Ovary (tissue), 9 donors: ENCODE results near the gene CARD6. TPM values are rescaled to one million over a fixed set of nuclear protein-coding genes. Genes with fewer than 3 reads are reported as not detected.

Experiments used
- DNase-seq, 5 donors: peaks; one replicate each; pipeline ENCODE4 v3.0.0-alpha.2; 2019 to 2020
- H3K27ac ChIP-seq, 2 donors: fragments of 200-600 bp; one replicate each; pipeline versions ENCODE4 v1.5.1 to v1.8.0; 2019 to 2022
- H3K27me3 ChIP-seq: fragments of 200-600 bp; one replicate; pipeline ENCODE4 v1.8.0; 2022
- H3K36me3 ChIP-seq: fragments of 200-600 bp; sonication (generic); one replicate; pipeline ENCODE4 v1.5.1; 2019
- H3K4me1 ChIP-seq: one replicate; pipeline ENCODE4 v1.8.1; 2013; ENCODE audit warnings: mild to moderate bottlenecking, moderate library complexity; ENCODE audit not compliant: insufficient read depth
- H3K4me3 ChIP-seq: fragments of 200-600 bp; sonication (generic); one replicate; pipeline ENCODE4 v1.5.1; 2017
- H3K9me3 ChIP-seq, 2 donors: fragments of 200-600 bp in 1 of 2; sonication (generic) in 1 of 2; one replicate each; pipeline versions ENCODE4 v1.5.1 to v1.8.1; 2013 to 2019; ENCODE audit warnings: mild to moderate bottlenecking in 1 of 2, moderate library complexity in 1 of 2
- EP300 ChIP-seq: sonication (generic); formaldehyde crosslinking; IDR thresholded peaks from one replicate; pipeline ENCODE4 v1.6.1; 2017; ENCODE audit warnings: antibody characterized with exemption
- POLR2A ChIP-seq: fragments of 450-650 bp; IDR thresholded peaks from one replicate; pipeline ENCODE4 v1.6.1; 2017; ENCODE audit warnings: antibody characterized with exemption, mild to moderate bottlenecking, moderate library complexity
- WGBS, 3 donors: extraction: QIAGEN DNeasy Blood & Tissue Kit in 1 of 3; methylation state at CpG; one replicate each; pipeline versions ENCODE4 v1.1.5 to v1.1.7; 2013 to 2017; 5-methylcytosine and 5-hydroxymethylcytosine counted together
- intact Hi-C, 4 donors: fragments of 100-400 bp; cut with DNase I; formaldehyde crosslinking; loops; one replicate each; pipeline versions ENCODE4 v1.11.0 to v1.15.1; 2022 to 2023
- polyA plus RNA-seq, 2 donors: library from polyadenylated mRNA; stranded (reverse); fragments of 200-250 nt in 1 of 2; fragments of 350-450 nt in 1 of 2; fragmentation: Illumina TruSeq in 1 of 2; extraction: RNeasy Lipid Tissue Mini Kit (QIAGEN cat#74804) in 1 of 2; gene quantifications; one replicate each; pipeline ENCODE4 v1.2.3, GENCODE V29; 2013 to 2014
- total RNA-seq, 7 donors: library from RNA; depleted of rRNA in 2 of 7; stranded (reverse); fragments of >200 nt in 2 of 7; fragmentation: NEBNext Ultra II Directional in 3 of 7; extraction: Animal tissue kit (Norgen Biotek cat#: 25700) in 3 of 7; gene quantifications; one replicate each; pipeline versions ENCODE4 v1.1.0 to v1.2.4, GENCODE V29; 2016 to 2023
- TF ChIP-seq, protein P1 (sequence below), 3 donors: fragments of 450-650 bp in 2 of 3; fragments of 200-600 bp in 1 of 3; IDR thresholded peaks; one replicate each; pipeline versions ENCODE4 v1.5.1 to v1.8.0; 2016 to 2022; ENCODE audit warnings: antibody characterized with exemption in 3 of 3, mild to moderate bottlenecking in 1 of 3
- donor health status: DM: no; HTN: no; CAD: no; lungs with moderate emphysema.
- donor health status: DM: no; HTN: no; CAD: no.
- donor health status: Bipolar disorder and iron deficiency.
- donor health status: DM: yes; HTN: yes; CAD: no.
- donor health status: DM: no; HTN: no; CAD: no.
- donor health status: DM: yes; HTN: yes; CAD: no.

Gene CARD6
- total and polyA plus RNA-seq, 9 donors, result 2.0 to 9.4 (median 5.2) TPM

DNA sequence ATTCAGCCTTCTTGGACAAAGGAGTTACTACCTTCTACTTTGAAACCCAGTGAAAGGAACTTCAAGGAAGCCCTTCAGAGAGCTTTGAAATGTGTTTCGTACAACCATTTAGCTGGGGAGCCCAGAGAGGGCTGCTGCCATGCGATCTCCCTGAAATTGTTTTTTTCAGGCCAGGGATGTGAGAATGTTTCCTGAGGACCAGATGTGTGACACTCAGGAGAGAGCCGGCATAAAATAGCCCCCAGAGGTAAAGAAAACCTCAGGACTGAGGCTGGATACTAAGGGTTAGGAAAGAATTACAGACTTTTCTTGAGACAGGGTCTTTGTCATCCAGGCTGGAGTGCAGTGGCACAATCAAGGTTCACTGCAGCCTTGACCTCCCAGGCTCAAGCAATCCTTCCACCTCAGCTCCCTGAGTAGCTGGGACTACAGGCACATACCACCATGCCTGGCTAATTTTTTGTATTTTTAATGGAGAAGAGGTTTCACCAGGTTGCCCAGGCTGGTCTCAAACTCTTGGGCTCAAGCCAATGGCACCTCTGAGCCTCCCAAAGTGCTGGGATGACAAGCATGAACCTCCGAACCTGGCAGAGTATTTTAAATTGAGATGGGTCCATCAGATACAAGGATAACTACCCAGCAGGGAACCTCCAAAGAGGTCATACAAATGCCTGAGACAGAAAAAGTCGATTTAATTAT is 14.5 kb upstream of the CARD6 start:
- TF ChIP-seq, protein P1, sequence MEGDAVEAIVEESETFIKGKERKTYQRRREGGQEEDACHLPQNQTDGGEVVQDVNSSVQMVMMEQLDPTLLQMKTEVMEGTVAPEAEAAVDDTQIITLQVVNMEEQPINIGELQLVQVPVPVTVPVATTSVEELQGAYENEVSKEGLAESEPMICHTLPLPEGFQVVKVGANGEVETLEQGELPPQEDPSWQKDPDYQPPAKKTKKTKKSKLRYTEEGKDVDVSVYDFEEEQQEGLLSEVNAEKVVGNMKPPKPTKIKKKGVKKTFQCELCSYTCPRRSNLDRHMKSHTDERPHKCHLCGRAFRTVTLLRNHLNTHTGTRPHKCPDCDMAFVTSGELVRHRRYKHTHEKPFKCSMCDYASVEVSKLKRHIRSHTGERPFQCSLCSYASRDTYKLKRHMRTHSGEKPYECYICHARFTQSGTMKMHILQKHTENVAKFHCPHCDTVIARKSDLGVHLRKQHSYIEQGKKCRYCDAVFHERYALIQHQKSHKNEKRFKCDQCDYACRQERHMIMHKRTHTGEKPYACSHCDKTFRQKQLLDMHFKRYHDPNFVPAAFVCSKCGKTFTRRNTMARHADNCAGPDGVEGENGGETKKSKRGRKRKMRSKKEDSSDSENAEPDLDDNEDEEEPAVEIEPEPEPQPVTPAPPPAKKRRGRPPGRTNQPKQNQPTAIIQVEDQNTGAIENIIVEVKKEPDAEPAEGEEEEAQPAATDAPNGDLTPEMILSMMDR (IDR thresholded peaks at IDR 0.05), result no peak
- no peak for TF ChIP-seq POLR2A
- no peak for TF ChIP-seq EP300
- intact Hi-C loops, result no loop called here
- WGBS, 3 donors, result 86 to 89% (median 88%) methylated on average over 5 of the region's 5 CpGs
- H3K27me3 ChIP-seq, result no peaks in the 10 kb centered on the region
- no peak overlapping the region for H3K4me3 ChIP-seq
- no peaks in the 10 kb centered on the region for H3K9me3 ChIP-seq
- H3K36me3 ChIP-seq, result no peaks in the 10 kb centered on the region
- H3K27ac ChIP-seq, result no peak overlapping the region
- DNase-seq, result no peak
- H3K4me1 ChIP-seq, result no peaks in the 10 kb centered on the region

DNA sequence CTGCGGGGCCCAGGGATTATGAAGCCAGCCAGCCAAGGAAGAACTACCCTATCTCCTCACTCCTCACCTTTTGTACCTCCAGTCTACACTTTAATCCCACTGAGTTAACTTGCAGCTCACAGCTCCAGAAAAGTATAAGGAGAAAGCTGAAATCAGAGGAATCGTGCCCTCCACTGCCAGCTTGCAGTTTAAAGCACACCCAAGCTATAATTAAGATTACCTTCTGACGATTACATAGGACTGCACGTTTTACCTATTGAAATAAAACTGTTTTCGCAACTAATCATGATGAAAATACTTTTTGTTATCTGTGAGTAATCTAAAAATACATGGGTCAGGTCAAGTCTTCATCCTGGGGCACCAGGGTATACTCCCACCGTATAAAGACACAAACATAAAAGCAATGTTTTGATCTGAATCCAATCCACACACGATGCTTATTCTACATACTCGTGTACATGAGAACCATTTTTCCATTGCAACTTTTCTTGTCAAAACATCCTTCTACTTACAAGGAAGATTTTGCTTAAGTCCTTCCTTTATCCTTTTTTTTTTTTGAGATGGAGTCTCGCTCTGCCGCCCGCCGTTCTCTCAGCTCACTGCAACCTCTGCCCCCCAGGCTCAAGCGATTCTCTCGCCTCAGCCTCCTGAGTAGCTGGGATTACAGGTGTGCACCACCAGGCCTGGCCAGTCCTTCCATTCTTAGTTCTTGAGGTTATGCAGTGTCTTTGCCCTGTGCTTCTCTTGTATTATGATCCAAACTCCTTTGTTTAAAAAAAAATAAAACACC is 13.8 kb upstream of the CARD6 start:
- TF ChIP-seq POLR2A (no peak), EP300 (no peak)
- TF ChIP-seq, protein P1 (IDR thresholded peaks at IDR 0.05), result no peak
- Histone ChIP-seq H3K27ac (no peak overlapping the region), H3K9me3 (no peaks in the 10 kb centered on the region), H3K27me3 (no peaks in the 10 kb centered on the region), H3K4me1 (no peaks in the 10 kb centered on the region), H3K4me3 (no peak overlapping the region), H3K36me3 (no peaks in the 10 kb centered on the region)
- WGBS, 3 donors, result 76 to 84% (median 78%) methylated on average over 14 of the region's 14 CpGs
- no peak for DNase-seq
- intact Hi-C loops, result no loop called here

DNA sequence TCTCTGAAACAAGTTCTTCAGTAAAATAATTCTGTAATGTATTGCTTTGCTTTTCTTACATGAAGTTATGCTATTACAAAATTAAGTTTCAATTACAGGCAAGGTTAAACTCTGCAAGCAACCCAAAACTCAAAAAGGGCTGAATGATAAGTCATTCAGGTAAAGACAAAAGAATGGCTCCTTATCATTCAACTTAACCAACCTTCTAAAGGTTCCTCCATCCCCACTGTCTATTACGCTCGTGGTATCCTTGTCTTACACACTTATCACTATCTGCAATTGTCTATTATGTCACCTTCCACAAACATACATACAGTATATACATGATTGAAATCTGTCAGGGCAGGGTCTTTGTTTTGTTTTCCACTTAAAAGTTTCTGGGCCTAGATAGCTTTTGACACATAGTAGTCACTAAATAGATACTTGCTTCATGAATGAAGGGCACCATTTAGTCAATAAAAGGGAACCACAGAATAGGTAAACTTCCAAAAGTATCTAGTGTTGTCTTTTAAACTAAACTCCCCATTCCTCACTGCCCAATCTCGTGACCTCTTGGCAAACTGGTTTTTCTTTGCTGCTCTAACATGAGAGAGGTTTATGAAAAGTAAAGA is 13.0 kb upstream of the CARD6 start:
- Histone ChIP-seq H3K27ac (no peak overlapping the region), H3K4me1 (no peaks in the 10 kb centered on the region), H3K27me3 (no peaks in the 10 kb centered on the region), H3K4me3 (no peak overlapping the region), H3K9me3 (no peaks in the 10 kb centered on the region), H3K36me3 (no peaks in the 10 kb centered on the region)
- DNase-seq, result no peak
- WGBS, 3 donors, result 85% methylated on average over 3 of the region's 3 CpGs
- TF ChIP-seq, protein P1 (IDR thresholded peaks at IDR 0.05), result no peak
- TF ChIP-seq EP300, result no peak
- no peak for TF ChIP-seq POLR2A
- intact Hi-C loops, result no loop called here

DNA sequence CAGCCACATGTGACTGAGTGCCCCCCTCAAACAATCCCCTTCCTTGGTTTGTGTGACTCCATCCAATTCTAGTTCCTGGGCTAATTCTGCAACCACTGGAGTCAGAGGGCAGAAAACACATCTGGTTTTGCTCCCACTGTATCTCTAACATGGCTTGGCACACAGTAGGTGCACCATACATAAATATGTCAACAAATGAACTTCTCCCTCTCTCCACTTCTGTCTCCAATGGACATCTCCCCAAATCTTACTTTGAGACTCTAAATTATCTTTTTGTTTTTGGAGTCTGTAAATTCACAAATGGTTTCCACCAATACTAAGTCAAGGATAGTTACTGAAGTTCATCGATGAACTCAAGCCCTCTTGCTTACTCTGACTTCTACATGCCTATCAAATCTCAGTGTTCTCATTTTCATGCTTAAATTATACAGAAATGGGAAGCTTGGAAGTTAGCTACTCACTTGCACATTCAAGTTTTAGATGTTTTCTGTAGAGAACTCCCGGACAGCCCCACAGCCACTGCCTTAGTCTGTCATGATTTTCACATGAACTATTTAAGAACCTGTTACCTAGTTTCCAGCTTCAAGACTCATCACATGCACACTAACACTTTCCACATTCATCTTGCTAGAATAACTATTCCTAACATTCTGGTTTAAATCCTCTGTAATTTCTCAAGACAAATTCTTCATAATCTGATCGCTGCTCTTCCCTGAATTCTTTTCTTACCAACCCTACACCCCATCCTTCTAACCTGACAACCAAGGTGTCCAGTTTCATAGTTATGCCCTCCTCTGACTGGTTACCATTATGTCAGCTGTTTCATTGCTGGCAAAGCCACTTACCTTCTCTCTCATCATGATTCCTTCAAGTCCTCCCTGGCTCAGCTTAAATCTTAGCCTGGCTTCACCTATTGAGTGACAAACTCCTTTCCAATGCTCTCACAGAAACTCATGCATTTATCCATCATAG is 12.2 kb upstream of the CARD6 start:
- DNase-seq, result no peak
- intact Hi-C loops, result no loop called here
- H3K27ac ChIP-seq, result no peak overlapping the region
- no peaks in the 10 kb centered on the region for H3K36me3 ChIP-seq
- no peak overlapping the region for H3K4me3 ChIP-seq
- 93 to 95% (median 94%) methylated on average over 3 of the region's 3 CpGs for WGBS, 3 donors
- no peaks in the 10 kb centered on the region for H3K27me3 ChIP-seq
- no peaks in the 10 kb centered on the region for H3K9me3 ChIP-seq
- no peak for TF ChIP-seq POLR2A
- TF ChIP-seq EP300, result no peak
- H3K4me1 ChIP-seq, result peaks cover 2% of the 10 kb centered on the region
